ENCODE measurements around the gene SLC36A1.

SLC36A1 gene

DNA sequence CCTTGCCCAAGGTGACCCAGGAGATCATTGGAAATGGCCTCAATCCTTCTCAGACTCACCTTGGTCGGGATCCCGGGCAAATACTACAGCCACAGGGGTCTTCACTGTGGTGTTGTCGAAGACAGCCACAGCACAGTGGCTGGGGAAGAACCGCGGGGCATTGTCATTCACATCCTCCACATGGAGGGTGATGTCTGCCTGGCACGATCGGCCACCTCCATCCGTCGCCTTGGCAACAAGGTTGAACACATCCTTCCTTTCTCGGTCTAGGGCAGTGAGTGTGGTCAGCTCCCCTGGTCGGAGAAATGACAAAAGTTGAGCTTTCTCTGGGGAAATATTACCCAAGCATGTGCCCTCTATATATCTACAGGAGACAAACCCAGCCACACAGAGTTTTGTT, 86.9 kb downstream of the SLC36A1 start:
- no peak for DNase-seq (ENCODE audit: low spot score)

DNA sequence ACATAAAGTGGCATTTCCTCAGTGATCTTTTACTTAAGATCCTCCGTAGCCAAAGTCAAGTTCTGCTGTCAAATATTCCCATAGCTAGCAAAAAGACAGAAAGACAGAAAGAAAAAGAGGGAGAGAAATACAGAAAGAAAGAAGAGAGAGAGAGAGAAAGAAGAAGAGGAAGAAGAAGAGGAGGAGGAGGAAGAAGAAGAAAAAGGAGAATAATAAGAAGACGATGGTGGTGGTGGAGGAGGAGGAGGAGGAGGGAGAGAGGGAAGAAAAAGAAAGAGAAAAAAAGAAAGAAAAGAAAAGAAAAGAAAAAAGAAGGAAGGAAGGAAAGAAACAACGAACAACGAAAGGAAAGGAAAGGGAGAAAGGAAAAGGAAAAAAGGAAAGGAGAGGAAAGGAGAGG, 89.6 kb downstream of the SLC36A1 start:
- DNase-seq (ENCODE audit: low spot score), result no peak

DNA sequence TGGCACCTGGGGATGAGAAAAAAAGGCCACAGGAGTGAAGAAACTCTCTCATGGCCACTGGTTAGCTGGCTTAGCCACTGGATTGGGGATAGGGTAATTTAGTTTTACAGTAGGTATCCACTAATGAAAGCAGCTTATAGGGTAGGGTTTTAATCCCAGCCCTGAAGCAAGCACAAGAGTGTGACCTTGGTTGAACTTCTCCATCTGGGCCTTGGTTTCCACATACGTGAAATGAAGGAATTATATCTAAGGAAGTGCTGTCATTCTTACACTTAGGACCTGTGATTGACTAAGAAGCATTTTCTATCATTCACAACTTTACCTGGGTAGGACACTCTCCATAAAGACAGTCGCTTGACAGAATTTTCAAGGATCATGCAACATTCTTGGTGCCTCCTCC, 94.2 kb downstream of the SLC36A1 start:
- DNase-seq (ENCODE audit: low spot score), result no peak
